Natural killer cell (primary cell): ENCODE data around the gene TMEM203. TPM values are rescaled to one million over a fixed set of nuclear protein-coding genes. Genes with fewer than 3 reads are reported as not detected.
A peak's percentile ranks its signal among the peaks of the same experiment; 100 is the strongest.

ENCODE experiments used
- ATAC-seq, 3 donors: fragments of 150-1000 bp in 2 of 3; fragments of 200-7000 bp in 1 of 3; cut with Tn5 transposase; 1 replicate in 1 of 3; 2 replicates in 2 of 3; pipeline ENCODE4 v1.10.0; 2021; ENCODE audit warnings: mild to moderate bottlenecking in 2 of 3, moderate library complexity in 2 of 3
- DNase-seq, 2 donors: peaks; one replicate each; pipeline versions ENCODE4 v3.0.0 to v3.0.0-alpha.2; 2013 to 2021; ENCODE audit warnings: mixed read lengths in 1 of 2
- H3K27ac ChIP-seq: one replicate; pipeline ENCODE4 v1.5.1; 2013; ENCODE audit warnings: mild to moderate bottlenecking, low read length
- H3K27me3 ChIP-seq: one replicate; pipeline ENCODE4 v1.6.1; 2013; ENCODE audit warnings: low read length; ENCODE audit not compliant: control insufficient read depth, insufficient read depth
- H3K36me3 ChIP-seq: one replicate; pipeline ENCODE4 v1.6.1; 2013; ENCODE audit warnings: low read length; ENCODE audit not compliant: control insufficient read depth, insufficient read depth
- H3K4me1 ChIP-seq: one replicate; pipeline ENCODE4 v1.6.1; 2013; ENCODE audit warnings: low read length; ENCODE audit not compliant: control insufficient read depth, insufficient read depth
- H3K4me3 ChIP-seq: one replicate; pipeline ENCODE4 v1.5.1; 2013; ENCODE audit warnings: low read length
- H3K9me3 ChIP-seq: one replicate; pipeline ENCODE4 v1.6.1; 2013; ENCODE audit warnings: low read length; ENCODE audit not compliant: control insufficient read depth, insufficient read depth
- H3K27ac Mint-ChIP-seq, 2 donors: one replicate each; pipeline ENCODE4 v1.8.0; 2022; ENCODE audit warnings: mild to moderate bottlenecking in 2 of 2, mixed read lengths in 2 of 2, moderate library complexity in 1 of 2
- H3K27me3 Mint-ChIP-seq, 2 donors: one replicate each; pipeline ENCODE4 v1.8.0; 2022; ENCODE audit warnings: low read depth in 2 of 2, mixed read lengths in 2 of 2
- H3K36me3 Mint-ChIP-seq: one replicate; pipeline ENCODE4 v1.8.0; 2022; ENCODE audit warnings: mixed read lengths
- H3K4me1 Mint-ChIP-seq, 2 donors: one replicate each; pipeline ENCODE4 v1.8.0; 2022; ENCODE audit warnings: mixed read lengths in 2 of 2
- H3K4me3 Mint-ChIP-seq: one replicate; pipeline ENCODE4 v1.8.0; 2022; ENCODE audit warnings: mild to moderate bottlenecking, moderate library complexity, mixed read lengths
- H3K9me3 Mint-ChIP-seq, 2 donors: one replicate each; pipeline ENCODE4 v1.8.0; 2022; ENCODE audit warnings: mixed read lengths in 2 of 2
- WGBS: methylation state at CpG from one replicate; pipeline ENCODE4 v1.1.7; 2013; ENCODE audit warnings: missing lambda C conversion rate; ENCODE audit not compliant: insufficient coverage; 5-methylcytosine and 5-hydroxymethylcytosine counted together
- intact Hi-C: fragments of 100-400 bp; cut with micrococcal nuclease; formaldehyde crosslinking; loops from one replicate; pipeline ENCODE4 v1.14.2; 2022
- total RNA-seq, 4 donors: library from RNA; stranded (reverse); fragments of 120-200 nt in 1 of 4; gene quantifications; one replicate each; pipeline versions ENCODE4 v1.2.3 to v1.2.4, GENCODE V29; 2013 to 2022
- TF ChIP-seq, protein P1 (sequence below): fragments of 200-600 bp; IDR thresholded peaks from one replicate; pipeline ENCODE4 v1.8.0; 2022; ENCODE audit warnings: antibody characterized with exemption

Gene TMEM203
- total RNA-seq, 3 donors from 2014 or later (not counting 1 experiment from before 2014, with no cell fraction given) = 22.1 to 30.5 (median 27.1) TPM

- Histone ChIP-seq H3K27ac (no peak overlapping the region), H3K4me1 (peaks cover 4% of the 10 kb centered on the region), H3K9me3 (no peaks in the 10 kb centered on the region), H3K4me3 (no peak overlapping the region), H3K36me3 (peaks cover 51% of the 10 kb centered on the region), H3K27me3 (no peaks in the 10 kb centered on the region)
- Mint-ChIP-seq H3K4me1 (peaks cover 0 to 2% of the 10 kb centered on the region in 2 donors), H3K9me3 (no peaks in the 10 kb centered on the region), H3K4me3 (no peak overlapping the region), H3K36me3 (no peaks in the 10 kb centered on the region), H3K27ac (no peak overlapping the region), H3K27me3 (no peaks in the 10 kb centered on the region)
- ATAC-seq (no peak), DNase-seq (no peak)
- TF ChIP-seq, protein P1, sequence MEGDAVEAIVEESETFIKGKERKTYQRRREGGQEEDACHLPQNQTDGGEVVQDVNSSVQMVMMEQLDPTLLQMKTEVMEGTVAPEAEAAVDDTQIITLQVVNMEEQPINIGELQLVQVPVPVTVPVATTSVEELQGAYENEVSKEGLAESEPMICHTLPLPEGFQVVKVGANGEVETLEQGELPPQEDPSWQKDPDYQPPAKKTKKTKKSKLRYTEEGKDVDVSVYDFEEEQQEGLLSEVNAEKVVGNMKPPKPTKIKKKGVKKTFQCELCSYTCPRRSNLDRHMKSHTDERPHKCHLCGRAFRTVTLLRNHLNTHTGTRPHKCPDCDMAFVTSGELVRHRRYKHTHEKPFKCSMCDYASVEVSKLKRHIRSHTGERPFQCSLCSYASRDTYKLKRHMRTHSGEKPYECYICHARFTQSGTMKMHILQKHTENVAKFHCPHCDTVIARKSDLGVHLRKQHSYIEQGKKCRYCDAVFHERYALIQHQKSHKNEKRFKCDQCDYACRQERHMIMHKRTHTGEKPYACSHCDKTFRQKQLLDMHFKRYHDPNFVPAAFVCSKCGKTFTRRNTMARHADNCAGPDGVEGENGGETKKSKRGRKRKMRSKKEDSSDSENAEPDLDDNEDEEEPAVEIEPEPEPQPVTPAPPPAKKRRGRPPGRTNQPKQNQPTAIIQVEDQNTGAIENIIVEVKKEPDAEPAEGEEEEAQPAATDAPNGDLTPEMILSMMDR = no peak
- intact Hi-C loops = no loop called here
- 94% methylated on average over 19 of the region's 19 CpGs for WGBS
These were observed 26.4 kb downstream of the TMEM203 start for GRCh38 chr9:137178939-137179630.

GRCh38 chr9:137178201-137178938 is 27.1 kb downstream of the TMEM203 start:
- Mint-ChIP-seq H3K9me3 (no peaks in the 10 kb centered on the region), H3K4me1 (no peaks in the 10 kb centered on the region), H3K36me3 (no peaks in the 10 kb centered on the region), H3K27me3 (no peaks in the 10 kb centered on the region), H3K4me3 (no peak overlapping the region), H3K27ac (no peak overlapping the region)
- H3K9me3 ChIP-seq = no peaks in the 10 kb centered on the region
- DNase-seq (no peak), ATAC-seq (no peak)
- no peak overlapping the region for H3K4me3 ChIP-seq
- H3K27me3 ChIP-seq = no peaks in the 10 kb centered on the region
- peaks cover 4% of the 10 kb centered on the region for H3K4me1 ChIP-seq
- H3K36me3 ChIP-seq = peaks cover 44% of the 10 kb centered on the region
- no peak overlapping the region for H3K27ac ChIP-seq
- 96% methylated on average over 23 of the region's 23 CpGs for WGBS
- intact Hi-C loops = no loop called here
- TF ChIP-seq, protein P1 = no peak

- H3K9me3 ChIP-seq = no peaks in the 10 kb centered on the region
- WGBS = 69% methylated on average over 17 of the region's 17 CpGs
- H3K4me1 ChIP-seq = peaks cover 4% of the 10 kb centered on the region
- no peak overlapping the region for H3K4me3 ChIP-seq
- H3K27ac Mint-ChIP-seq = no peak overlapping the region
- TF ChIP-seq, protein P1 = peak; percentile 21
- H3K27ac ChIP-seq = no peak overlapping the region
- H3K4me1 Mint-ChIP-seq = no peaks in the 10 kb centered on the region
- no peak overlapping the region for H3K4me3 Mint-ChIP-seq
- peak in 1 of 2 donors; percentile 57 for DNase-seq
- intact Hi-C loops = no loop called here
- peaks cover 30% of the 10 kb centered on the region for H3K36me3 ChIP-seq
- H3K9me3 Mint-ChIP-seq = no peaks in the 10 kb centered on the region
- H3K27me3 Mint-ChIP-seq = no peaks in the 10 kb centered on the region
- peak in 2 of 3 donors; percentile 51 to 68 for ATAC-seq
- H3K27me3 ChIP-seq = peaks cover 4% of the 10 kb centered on the region
- no peaks in the 10 kb centered on the region for H3K36me3 Mint-ChIP-seq
These were observed 28.9 kb downstream of the TMEM203 start for GRCh38 chr9:137176302-137177182.
